Mesothelial cell of epicardium (in vitro differentiated cells): ENCODE measurements around the gene FARP2. TPM values are rescaled to one million over a fixed set of nuclear protein-coding genes. Genes with fewer than 3 reads are reported as not detected.

Source experiments
- DNase-seq, 2 experiments: peaks; one replicate each; pipeline ENCODE4 v3.0.0; 2021; ENCODE audit warnings: low spot score in 2 of 2; ENCODE audit not compliant: unreplicated experiment in 2 of 2
- H3K27ac Mint-ChIP-seq: 2 replicates; pipeline ENCODE4 v1.8.0; 2021; ENCODE audit warnings: mixed read lengths
- H3K27me3 Mint-ChIP-seq: 2 replicates; pipeline ENCODE4 v1.8.0; 2021; ENCODE audit warnings: low read depth, mixed read lengths
- H3K36me3 Mint-ChIP-seq: 2 replicates; pipeline ENCODE4 v1.8.0; 2021; ENCODE audit warnings: mixed read lengths
- H3K4me1 Mint-ChIP-seq: 2 replicates; pipeline ENCODE4 v1.8.0; 2021; ENCODE audit warnings: mixed read lengths
- H3K4me3 Mint-ChIP-seq: 2 replicates; pipeline ENCODE4 v1.8.0; 2021; ENCODE audit warnings: mild to moderate bottlenecking, moderate library complexity, mixed read lengths
- H3K9me3 Mint-ChIP-seq: 2 replicates; pipeline ENCODE4 v1.8.0; 2021; ENCODE audit warnings: mixed read lengths
- CTCF ChIP-seq: fragments of 200-600 bp; sonication (generic); IDR thresholded peaks from one replicate; pipeline ENCODE4 v1.5.0; 2021; ENCODE audit warnings: antibody characterized with exemption; ENCODE audit not compliant: unreplicated experiment
- total RNA-seq: library from RNA; stranded (reverse); gene quantifications from 3 replicates; pipeline ENCODE4 v1.2.1, GENCODE V29; 2021

Gene FARP2
- total RNA-seq, 1 donor from 2014 or later, result 54.9 TPM

GRCh38 chr2:241309684-241310117 is 46.4 kb upstream of the FARP2 start:
- TF ChIP-seq CTCF, result no peak
- DNase-seq, result no peak
- Mint-ChIP-seq H3K27me3 (no peaks in the 10 kb centered on the region), H3K27ac (peak overlapping the region; percentile 41), H3K4me3 (no peak overlapping the region), H3K36me3 (no peaks in the 10 kb centered on the region), H3K4me1 (peaks cover 39% of the 10 kb centered on the region), H3K9me3 (no peaks in the 10 kb centered on the region)

GRCh38 chr2:241310917-241311566 is 45.0 kb upstream of the FARP2 start:
- DNase-seq, result no peak
- Mint-ChIP-seq H3K27me3 (no peaks in the 10 kb centered on the region), H3K4me3 (no peak overlapping the region), H3K4me1 (peaks cover 34% of the 10 kb centered on the region), H3K36me3 (no peaks in the 10 kb centered on the region), H3K27ac (no peak overlapping the region), H3K9me3 (no peaks in the 10 kb centered on the region)
- no peak for TF ChIP-seq CTCF

GRCh38 chr2:241312082-241312481 is 44.0 kb upstream of the FARP2 start:
- Mint-ChIP-seq H3K4me1 (peaks cover 38% of the 10 kb centered on the region), H3K4me3 (no peak overlapping the region), H3K27ac (peak overlapping the region; percentile 62), H3K27me3 (no peaks in the 10 kb centered on the region), H3K9me3 (no peaks in the 10 kb centered on the region), H3K36me3 (no peaks in the 10 kb centered on the region)
- DNase-seq, result no peak
- no peak for TF ChIP-seq CTCF

- H3K27me3 Mint-ChIP-seq, result no peaks in the 10 kb centered on the region
- peak overlapping the region; percentile 95 for H3K27ac Mint-ChIP-seq
- H3K4me3 Mint-ChIP-seq, result peak overlapping the region; percentile 99
- no peak for TF ChIP-seq CTCF
- H3K4me1 Mint-ChIP-seq, result peaks cover 49% of the 10 kb centered on the region
- H3K36me3 Mint-ChIP-seq, result no peaks in the 10 kb centered on the region
- H3K9me3 Mint-ChIP-seq, result no peaks in the 10 kb centered on the region
- no peak for DNase-seq
Observed at GRCh38 chr2:241313543-241314095, 42.5 kb upstream of the FARP2 start.

GRCh38 chr2:241314226-241315092 is 41.6 kb upstream of the FARP2 start:
- H3K9me3 Mint-ChIP-seq, result no peaks in the 10 kb centered on the region
- H3K4me1 Mint-ChIP-seq, result peaks cover 52% of the 10 kb centered on the region
- no peaks in the 10 kb centered on the region for H3K36me3 Mint-ChIP-seq
- H3K27me3 Mint-ChIP-seq, result no peaks in the 10 kb centered on the region
- H3K27ac Mint-ChIP-seq, result peak overlapping the region; percentile 95
- peak overlapping the region; percentile 99 for H3K4me3 Mint-ChIP-seq
- no peak for DNase-seq
- no peak for TF ChIP-seq CTCF
